Breast epithelium (tissue), 4 donors: ENCODE data around the gene LRRC37B. TPM values are rescaled to one million over a fixed set of nuclear protein-coding genes. Genes with fewer than 3 reads are reported as not detected.
"Not testable (repeated sequence)": the region's sequence is repeated elsewhere in the genome, so short reads cannot be mapped to it uniquely, and the experiment has no call there.

Source experiments
- DNase-seq, 2 donors: peaks; one replicate each; pipeline ENCODE4 v3.0.0-alpha.2; 2019; ENCODE audit warnings: low spot score in 2 of 2
- H3K27ac ChIP-seq, 2 donors: fragments of 200-600 bp; sonication (generic) in 1 of 2; one replicate each; pipeline ENCODE4 v1.5.1; 2016 to 2019; ENCODE audit warnings: mild to moderate bottlenecking in 1 of 2
- H3K27me3 ChIP-seq, 2 donors: fragments of 200-600 bp; sonication (generic) in 1 of 2; one replicate each; pipeline versions ENCODE4 v1.5.1 to v1.6.0; 2017 to 2019; ENCODE audit warnings: control low read depth in 1 of 2, mild to moderate bottlenecking in 1 of 2
- H3K36me3 ChIP-seq: fragments of 200-600 bp; one replicate; pipeline ENCODE4 v1.5.1; 2019
- H3K4me1 ChIP-seq, 2 donors: fragments of 200-600 bp; sonication (generic); one replicate each; pipeline ENCODE4 v1.5.1; 2016 to 2019; ENCODE audit warnings: control low read depth in 1 of 2
- H3K4me3 ChIP-seq, 3 donors: fragments of 200-600 bp; sonication (generic); 1 replicate in 2 of 3; 2 replicates in 1 of 3; pipeline ENCODE4 v1.5.1; 2016 to 2019; ENCODE audit warnings: mild to moderate bottlenecking in 3 of 3, moderate library complexity in 2 of 3
- H3K9me3 ChIP-seq, 2 donors: fragments of 200-600 bp; sonication (generic) in 1 of 2; one replicate each; pipeline ENCODE4 v1.5.1; 2016 to 2019; ENCODE audit warnings: control low read depth in 1 of 2
- intact Hi-C: fragments of 100-400 bp; cut with DNase I; formaldehyde crosslinking; loops from one replicate; pipeline ENCODE4 v1.15.1; 2023; ENCODE audit warnings: low total_unique reads
- total RNA-seq, 3 donors: library from RNA; depleted of rRNA; stranded (reverse); fragments of >200 nt; gene quantifications; one replicate each; pipeline ENCODE4 v1.1.0, GENCODE V29; 2016

LRRC37B gene
- total RNA-seq, 3 donors from 2014 or later: 11.2 to 33.8 (median 21.0) TPM

GRCh38 chr17:32069067-32069466 is 61.9 kb downstream of the LRRC37B start:
- intact Hi-C loops, H3K36me3 ChIP-seq, H3K9me3 ChIP-seq, H3K27ac ChIP-seq, H3K4me1 ChIP-seq, DNase-seq, H3K4me3 ChIP-seq, H3K27me3 ChIP-seq: not testable (repeated sequence)

GRCh38 chr17:32071961-32072360 is 64.8 kb downstream of the LRRC37B start:
- H3K27ac ChIP-seq, DNase-seq, intact Hi-C loops, H3K27me3 ChIP-seq, H3K4me3 ChIP-seq, H3K9me3 ChIP-seq, H3K36me3 ChIP-seq, H3K4me1 ChIP-seq: not testable (repeated sequence)

GRCh38 chr17:32073131-32073530 is 65.9 kb downstream of the LRRC37B start:
- DNase-seq, intact Hi-C loops, H3K4me1 ChIP-seq, H3K27me3 ChIP-seq, H3K9me3 ChIP-seq, H3K36me3 ChIP-seq, H3K27ac ChIP-seq, H3K4me3 ChIP-seq: not testable (repeated sequence)

- DNase-seq, H3K4me1 ChIP-seq, H3K36me3 ChIP-seq, H3K27me3 ChIP-seq, H3K4me3 ChIP-seq, H3K9me3 ChIP-seq, intact Hi-C loops, H3K27ac ChIP-seq: not testable (repeated sequence)
These were observed 72.6 kb downstream of the LRRC37B start for GRCh38 chr17:32079753-32080152.

GRCh38 chr17:32083550-32083979 is 76.4 kb downstream of the LRRC37B start:
- DNase-seq, H3K36me3 ChIP-seq, H3K9me3 ChIP-seq, H3K27me3 ChIP-seq, intact Hi-C loops, H3K4me1 ChIP-seq: not testable (repeated sequence)
- Histone ChIP-seq H3K4me3 (peak overlapping the region; percentile 22 to 73 (median 58)), H3K27ac (peak overlapping the region; percentile 7 to 29)

- peak overlapping the region; percentile 7 to 29 for H3K27ac ChIP-seq
- not testable (repeated sequence) for DNase-seq
These were observed 77.1 kb downstream of the LRRC37B start for GRCh38 chr17:32084003-32084941.

GRCh38 chr17:32084942-32085829 is 78.0 kb downstream of the LRRC37B start:
- H3K9me3 ChIP-seq, DNase-seq, H3K27ac ChIP-seq, intact Hi-C loops, H3K36me3 ChIP-seq, H3K27me3 ChIP-seq, H3K4me1 ChIP-seq: not testable (repeated sequence)
- H3K4me3 ChIP-seq: peak overlapping the region in 1 of 3 donors; percentile 29

More at GRCh38 chr17:32084003-32084941, 77.1 kb downstream of the LRRC37B start:
- H3K27me3 ChIP-seq, H3K9me3 ChIP-seq, intact Hi-C loops, H3K4me1 ChIP-seq, H3K36me3 ChIP-seq: not testable (repeated sequence)
- peak overlapping the region; percentile 22 to 73 (median 58) for H3K4me3 ChIP-seq

- H3K27ac ChIP-seq, H3K9me3 ChIP-seq, H3K4me1 ChIP-seq, DNase-seq, H3K27me3 ChIP-seq, H3K4me3 ChIP-seq, intact Hi-C loops, H3K36me3 ChIP-seq: not testable (repeated sequence)
These were observed 79.7 kb downstream of the LRRC37B start for GRCh38 chr17:32086833-32087232.

GRCh38 chr17:32092062-32092461 is 84.9 kb downstream of the LRRC37B start:
- H3K27me3 ChIP-seq, DNase-seq, H3K36me3 ChIP-seq, H3K4me3 ChIP-seq, intact Hi-C loops, H3K4me1 ChIP-seq, H3K9me3 ChIP-seq, H3K27ac ChIP-seq: not testable (repeated sequence)
